Measurements from ENCODE around the gene FKBP14. TPM values are rescaled to one million over a fixed set of nuclear protein-coding genes. Genes with fewer than 3 reads are reported as not detected.
A peak's percentile ranks its signal among the peaks of the same experiment; 100 is the strongest.

The FKBP14 gene
- total RNA-seq, 1 donor from 2014 or later = 20.3 TPM

- peak overlapping the region; percentile 79 for H3K4me3 Mint-ChIP-seq
- peaks cover 21% of the 10 kb centered on the region for H3K36me3 Mint-ChIP-seq (ENCODE audit: low read depth)
- no peak overlapping the region for H3K27ac Mint-ChIP-seq (ENCODE audit: unreplicated experiment)
- peaks cover 6% of the 10 kb centered on the region for H3K9me3 Mint-ChIP-seq
- H3K4me1 Mint-ChIP-seq = peaks cover 24% of the 10 kb centered on the region
- peaks cover 2% of the 10 kb centered on the region for H3K27me3 Mint-ChIP-seq (ENCODE audit: low read depth)
- no peak for TF ChIP-seq CTCF (conservative IDR thresholded peaks at IDR 0.05)
- no peak for DNase-seq (ENCODE audit: low read depth, low spot score)
Observed at GRCh38 chr7:29990931-29991330, 35.6 kb downstream of the FKBP14 start.

GRCh38 chr7:29989257-29989995, 37.1 kb downstream of the FKBP14 start, which contains the start of gene SCRN1:
SCRN1 (minus strand) TSS chr7:29989801; CDS start chr7:29969067, 20,734 bp downstream.
- H3K27me3 Mint-ChIP-seq (ENCODE audit: low read depth) = peaks cover 2% of the 10 kb centered on the region
- peaks cover 23% of the 10 kb centered on the region for H3K36me3 Mint-ChIP-seq (ENCODE audit: low read depth)
- no peak within 1 kb of the TSS for H3K27ac Mint-ChIP-seq (ENCODE audit: unreplicated experiment)
- DNase-seq (ENCODE audit: low read depth, low spot score) = peak; percentile 31
- TF ChIP-seq CTCF (conservative IDR thresholded peaks at IDR 0.05) = no peak
- H3K4me3 Mint-ChIP-seq = peak within 1 kb of the TSS; percentile 94
- H3K4me1 Mint-ChIP-seq = peaks cover 29% of the 10 kb centered on the region
- H3K9me3 Mint-ChIP-seq = peaks cover 6% of the 10 kb centered on the region

- H3K4me3 Mint-ChIP-seq = peak overlapping the region; percentile 94
- DNase-seq (ENCODE audit: low read depth, low spot score) = peak; percentile 37
- no peak for TF ChIP-seq CTCF (conservative IDR thresholded peaks at IDR 0.05)
- H3K9me3 Mint-ChIP-seq = peaks cover 7% of the 10 kb centered on the region
- H3K36me3 Mint-ChIP-seq (ENCODE audit: low read depth) = peaks cover 24% of the 10 kb centered on the region
- H3K4me1 Mint-ChIP-seq = peaks cover 29% of the 10 kb centered on the region
- H3K27me3 Mint-ChIP-seq (ENCODE audit: low read depth) = peaks cover 2% of the 10 kb centered on the region
- peak overlapping the region; percentile 88 for H3K27ac Mint-ChIP-seq (ENCODE audit: unreplicated experiment)
Observed at GRCh38 chr7:29988424-29989256, 37.9 kb downstream of the FKBP14 start.

- Mint-ChIP-seq H3K27ac (ENCODE audit: unreplicated experiment) (peak overlapping the region; percentile 88), H3K4me3 (peak overlapping the region; percentile 94), H3K9me3 (peaks cover 8% of the 10 kb centered on the region), H3K27me3 (ENCODE audit: low read depth) (peaks cover 2% of the 10 kb centered on the region), H3K36me3 (ENCODE audit: low read depth) (peaks cover 25% of the 10 kb centered on the region), H3K4me1 (peaks cover 29% of the 10 kb centered on the region)
- TF ChIP-seq CTCF (conservative IDR thresholded peaks at IDR 0.05) = no peak
- no peak for DNase-seq (ENCODE audit: low read depth, low spot score)
Observed at GRCh38 chr7:29987811-29988317, 38.6 kb downstream of the FKBP14 start.

- Mint-ChIP-seq H3K27ac (ENCODE audit: unreplicated experiment) (no peak overlapping the region), H3K27me3 (ENCODE audit: low read depth) (peaks cover 2% of the 10 kb centered on the region), H3K36me3 (ENCODE audit: low read depth) (peaks cover 21% of the 10 kb centered on the region), H3K4me1 (peaks cover 30% of the 10 kb centered on the region), H3K4me3 (peak overlapping the region; percentile 66), H3K9me3 (peaks cover 4% of the 10 kb centered on the region)
- TF ChIP-seq CTCF (conservative IDR thresholded peaks at IDR 0.05) = no peak
- DNase-seq (ENCODE audit: low read depth, low spot score) = no peak
Observed at GRCh38 chr7:29987083-29987482, 39.4 kb downstream of the FKBP14 start.
